IgD-negative memory B cell (primary cell): ENCODE results near the gene MTX1. TPM values are rescaled to one million over a fixed set of nuclear protein-coding genes. Genes with fewer than 3 reads are reported as not detected.
A peak's percentile ranks its signal among the peaks of the same experiment; 100 is the strongest.
"Not testable (repeated sequence)": the region's sequence is repeated elsewhere in the genome, so short reads cannot be mapped to it uniquely, and the experiment has no call there.

Experiments used
- H3K27ac Mint-ChIP-seq, 3 donors: one replicate each; pipeline ENCODE4 v1.8.0; 2020 to 2022; ENCODE audit warnings: mild to moderate bottlenecking in 3 of 3, mixed read lengths in 3 of 3, moderate library complexity in 1 of 3
- H3K27me3 Mint-ChIP-seq: one replicate; pipeline ENCODE4 v1.8.0; 2021; ENCODE audit warnings: mixed read lengths
- H3K36me3 Mint-ChIP-seq: one replicate; pipeline ENCODE4 v1.8.0; 2020; ENCODE audit warnings: mild to moderate bottlenecking, mixed read lengths
- H3K4me1 Mint-ChIP-seq, 3 donors: one replicate each; pipeline ENCODE4 v1.8.0; 2020 to 2022; ENCODE audit warnings: mixed read lengths in 3 of 3, mild to moderate bottlenecking in 1 of 3
- H3K4me3 Mint-ChIP-seq, 4 donors: one replicate each; pipeline ENCODE4 v1.8.0; 2020 to 2022; ENCODE audit warnings: mild to moderate bottlenecking in 4 of 4, mixed read lengths in 4 of 4, moderate library complexity in 3 of 4
- H3K9me3 Mint-ChIP-seq, 3 donors: one replicate each; pipeline ENCODE4 v1.8.0; 2020 to 2021; ENCODE audit warnings: mixed read lengths in 3 of 3, mild to moderate bottlenecking in 1 of 3
- polyA plus RNA-seq: library from polyadenylated mRNA; unstranded; fragments of 300-500 nt; fragmentation: Illumina TruSeq; gene quantifications from one replicate; pipeline ENCODE4 v1.2.3, GENCODE V29; 2021

MTX1 gene
- polyA plus RNA-seq, 1 donor from 2014 or later, result 41.7 TPM

GRCh38 chr1:155223047-155223446, 14.6 kb downstream of the MTX1 start:
- peaks cover 32 to 37% (median 37%) of the 10 kb centered on the region in 3 donors for H3K4me1 Mint-ChIP-seq
- no peaks in the 10 kb centered on the region for H3K36me3 Mint-ChIP-seq
- H3K27ac Mint-ChIP-seq, result peak overlapping the region; percentile 67 to 78 (median 70)
- H3K9me3 Mint-ChIP-seq, result no peaks in the 10 kb centered on the region
- peak overlapping the region; percentile 15 to 88 (median 57) for H3K4me3 Mint-ChIP-seq
- no peaks in the 10 kb centered on the region for H3K27me3 Mint-ChIP-seq

GRCh38 chr1:155225404-155225759, 16.9 kb downstream of the MTX1 start:
- Mint-ChIP-seq H3K4me1 (peaks cover 30 to 37% (median 31%) of the 10 kb centered on the region in 3 donors), H3K4me3 (peak overlapping the region in 3 of 4 donors; percentile 57 to 95 (median 83)), H3K27ac (peak overlapping the region in 1 of 3 donors; percentile 70)
- H3K27me3 Mint-ChIP-seq, H3K9me3 Mint-ChIP-seq, H3K36me3 Mint-ChIP-seq: not testable (repeated sequence)

GRCh38 chr1:155226188-155226909, 17.9 kb downstream of the MTX1 start:
- H3K36me3 Mint-ChIP-seq, result no peaks in the 10 kb centered on the region
- no peaks in the 10 kb centered on the region for H3K27me3 Mint-ChIP-seq
- H3K9me3 Mint-ChIP-seq, result no peaks in the 10 kb centered on the region
- H3K27ac Mint-ChIP-seq, result peak overlapping the region; percentile 70 to 94 (median 80)
- peak overlapping the region; percentile 83 to 95 (median 89) for H3K4me3 Mint-ChIP-seq
- peaks cover 30 to 37% (median 31%) of the 10 kb centered on the region in 3 donors for H3K4me1 Mint-ChIP-seq

- H3K9me3 Mint-ChIP-seq, result no peaks in the 10 kb centered on the region
- no peaks in the 10 kb centered on the region for H3K36me3 Mint-ChIP-seq
- peaks cover 30 to 37% (median 31%) of the 10 kb centered on the region in 3 donors for H3K4me1 Mint-ChIP-seq
- H3K4me3 Mint-ChIP-seq, result peak overlapping the region; percentile 83 to 95 (median 89)
- peak overlapping the region; percentile 70 to 94 (median 80) for H3K27ac Mint-ChIP-seq
- no peaks in the 10 kb centered on the region for H3K27me3 Mint-ChIP-seq
Measured at GRCh38 chr1:155226910-155227260, 18.4 kb downstream of the MTX1 start.

GRCh38 chr1:155227261-155228095, 19.0 kb downstream of the MTX1 start:
- Mint-ChIP-seq H3K27me3 (no peaks in the 10 kb centered on the region), H3K4me3 (peak overlapping the region; percentile 83 to 95 (median 89))

GRCh38 chr1:155228096-155228427, 19.6 kb downstream of the MTX1 start:
- H3K27ac Mint-ChIP-seq, result peak overlapping the region; percentile 70 to 94 (median 80)
- no peaks in the 10 kb centered on the region for H3K27me3 Mint-ChIP-seq
- H3K4me1 Mint-ChIP-seq, result peaks cover 25 to 30% (median 28%) of the 10 kb centered on the region in 3 donors
- peak overlapping the region; percentile 83 to 95 (median 89) for H3K4me3 Mint-ChIP-seq
- H3K9me3 Mint-ChIP-seq, result no peaks in the 10 kb centered on the region
- no peaks in the 10 kb centered on the region for H3K36me3 Mint-ChIP-seq

More at GRCh38 chr1:155227261-155228095, 19.0 kb downstream of the MTX1 start:
- peak overlapping the region; percentile 70 to 94 (median 80) for H3K27ac Mint-ChIP-seq
- H3K36me3 Mint-ChIP-seq, result no peaks in the 10 kb centered on the region
- H3K4me1 Mint-ChIP-seq, result peaks cover 28 to 35% (median 30%) of the 10 kb centered on the region in 3 donors
- no peaks in the 10 kb centered on the region for H3K9me3 Mint-ChIP-seq

GRCh38 chr1:155231302-155231701, 22.8 kb downstream of the MTX1 start:
- peaks cover 6 to 14% (median 8%) of the 10 kb centered on the region in 3 donors for H3K4me1 Mint-ChIP-seq
- H3K27ac Mint-ChIP-seq, result peak overlapping the region in 1 of 3 donors; percentile 21
- H3K36me3 Mint-ChIP-seq, H3K9me3 Mint-ChIP-seq, H3K4me3 Mint-ChIP-seq, H3K27me3 Mint-ChIP-seq: not testable (repeated sequence)

- H3K27me3 Mint-ChIP-seq, H3K27ac Mint-ChIP-seq, H3K4me1 Mint-ChIP-seq, H3K36me3 Mint-ChIP-seq, H3K9me3 Mint-ChIP-seq, H3K4me3 Mint-ChIP-seq: not testable (repeated sequence)
Measured at GRCh38 chr1:155232001-155232978, 23.8 kb downstream of the MTX1 start.

- not testable (repeated sequence) for H3K27me3 Mint-ChIP-seq, H3K27ac Mint-ChIP-seq, H3K4me3 Mint-ChIP-seq, H3K36me3 Mint-ChIP-seq, H3K4me1 Mint-ChIP-seq, H3K9me3 Mint-ChIP-seq
Measured at GRCh38 chr1:155233502-155233901, 25.0 kb downstream of the MTX1 start.

- H3K27ac Mint-ChIP-seq, result not testable (repeated sequence)
Measured at GRCh38 chr1:155235375-155235774, 26.9 kb downstream of the MTX1 start.

GRCh38 chr1:155236451-155236850, 28.0 kb downstream of the MTX1 start:
- Mint-ChIP-seq H3K36me3 (peaks cover 8% of the 10 kb centered on the region), H3K27ac (peak overlapping the region in 1 of 3 donors; percentile 53), H3K4me3 (no peak overlapping the region), H3K4me1 (peaks cover 7 to 11% (median 10%) of the 10 kb centered on the region in 3 donors), H3K27me3 (no peaks in the 10 kb centered on the region), H3K9me3 (no peaks in the 10 kb centered on the region)

More at GRCh38 chr1:155235375-155235774, 26.9 kb downstream of the MTX1 start:
- not testable (repeated sequence) for H3K36me3 Mint-ChIP-seq, H3K27me3 Mint-ChIP-seq, H3K4me1 Mint-ChIP-seq, H3K9me3 Mint-ChIP-seq
- H3K4me3 Mint-ChIP-seq, result peak overlapping the region in 1 of 4 donors; percentile 20

GRCh38 chr1:155241069-155241679, 32.7 kb downstream of the MTX1 start:
- Mint-ChIP-seq H3K4me3 (peak overlapping the region; percentile 86 to 96 (median 91)), H3K4me1 (peaks cover 26 to 28% (median 28%) of the 10 kb centered on the region in 3 donors), H3K27me3 (peaks cover 2% of the 10 kb centered on the region)

GRCh38 chr1:155241841-155242264, 33.4 kb downstream of the MTX1 start:
- peaks cover 2% of the 10 kb centered on the region for H3K27me3 Mint-ChIP-seq
- peaks cover 0 to 2% (median 1%) of the 10 kb centered on the region in 3 donors for H3K9me3 Mint-ChIP-seq
- peak overlapping the region in 2 of 4 donors; percentile 86 to 96 for H3K4me3 Mint-ChIP-seq
- H3K4me1 Mint-ChIP-seq, result peaks cover 26 to 31% (median 28%) of the 10 kb centered on the region in 3 donors
- peak overlapping the region in 1 of 3 donors; percentile 71 for H3K27ac Mint-ChIP-seq
- no peaks in the 10 kb centered on the region for H3K36me3 Mint-ChIP-seq

More at GRCh38 chr1:155241069-155241679, 32.7 kb downstream of the MTX1 start:
- Mint-ChIP-seq H3K36me3 (peaks cover 3% of the 10 kb centered on the region), H3K27ac (peak overlapping the region; percentile 71 to 79 (median 71)), H3K9me3 (peaks cover 0 to 2% (median 1%) of the 10 kb centered on the region in 3 donors)

- peaks cover 2% of the 10 kb centered on the region for H3K27me3 Mint-ChIP-seq
- H3K36me3 Mint-ChIP-seq, result no peaks in the 10 kb centered on the region
- H3K27ac Mint-ChIP-seq, result peak overlapping the region in 2 of 3 donors; percentile 13 to 98
- H3K4me3 Mint-ChIP-seq, result peak overlapping the region; percentile 87 to 90 (median 88)
- H3K9me3 Mint-ChIP-seq, result peaks cover 0 to 2% (median 1%) of the 10 kb centered on the region in 3 donors
- peaks cover 26 to 31% (median 28%) of the 10 kb centered on the region in 3 donors for H3K4me1 Mint-ChIP-seq
Measured at GRCh38 chr1:155242805-155243358, 34.4 kb downstream of the MTX1 start.
